ENCODE measurements around the gene UBAC1. TPM values are rescaled to one million over a fixed set of nuclear protein-coding genes. Genes with fewer than 3 reads are reported as not detected.

UBAC1 gene
- total RNA-seq, 1 donor from 2014 or later = 34.5 TPM

DNA sequence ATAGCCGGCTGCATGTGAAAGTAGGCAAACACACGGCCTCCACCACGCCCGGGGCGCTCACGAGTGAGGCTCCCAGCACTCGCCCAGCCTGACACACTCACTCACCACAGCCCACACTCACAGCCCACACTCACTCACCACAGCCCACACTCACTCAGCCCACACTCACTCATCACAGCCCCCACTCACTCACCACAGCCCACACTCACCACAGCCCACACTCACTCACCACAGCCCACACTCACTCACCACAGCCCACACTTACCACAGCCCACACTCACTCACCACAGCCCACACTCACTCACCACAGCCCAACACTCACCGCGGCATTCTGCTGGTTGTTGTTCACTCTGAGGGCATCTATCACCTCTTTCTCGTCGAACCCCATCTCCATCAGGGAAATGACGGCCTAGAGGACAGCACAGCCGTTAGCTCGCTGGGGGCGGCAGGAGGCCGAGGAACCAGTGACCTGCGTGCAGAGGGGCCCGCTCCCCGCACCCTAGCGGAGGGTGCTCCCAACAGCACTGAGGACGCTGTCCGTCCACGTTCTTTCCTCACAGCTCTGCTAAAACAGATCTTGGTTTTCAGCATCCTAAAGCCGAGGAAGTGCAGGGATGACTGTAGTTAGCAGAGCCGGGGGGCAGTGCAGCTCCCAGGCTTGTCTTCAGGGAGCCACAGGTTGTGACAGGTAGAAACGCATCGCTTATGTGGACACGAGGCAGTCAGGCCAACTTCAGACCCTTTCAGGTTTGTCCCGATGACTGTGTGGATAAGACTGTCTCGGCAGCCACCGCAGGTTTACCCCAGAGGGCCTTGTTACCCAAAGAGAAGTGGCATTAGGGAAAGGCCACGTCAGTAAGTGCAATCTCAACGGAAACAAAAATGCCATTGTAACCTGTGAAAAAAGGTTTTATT, 21.6 kb downstream of the UBAC1 start:
- Mint-ChIP-seq H3K9me3 (no peaks in the 10 kb centered on the region), H3K4me3 (no peak overlapping the region), H3K36me3 (peaks cover 36% of the 10 kb centered on the region), H3K27me3 (no peaks in the 10 kb centered on the region), H3K27ac (no peak overlapping the region), H3K4me1 (ENCODE audit: unreplicated experiment) (no peaks in the 10 kb centered on the region)
- no peak for DNase-seq (ENCODE audit: extremely low spot score, unreplicated experiment)
- TF ChIP-seq, protein P1, sequence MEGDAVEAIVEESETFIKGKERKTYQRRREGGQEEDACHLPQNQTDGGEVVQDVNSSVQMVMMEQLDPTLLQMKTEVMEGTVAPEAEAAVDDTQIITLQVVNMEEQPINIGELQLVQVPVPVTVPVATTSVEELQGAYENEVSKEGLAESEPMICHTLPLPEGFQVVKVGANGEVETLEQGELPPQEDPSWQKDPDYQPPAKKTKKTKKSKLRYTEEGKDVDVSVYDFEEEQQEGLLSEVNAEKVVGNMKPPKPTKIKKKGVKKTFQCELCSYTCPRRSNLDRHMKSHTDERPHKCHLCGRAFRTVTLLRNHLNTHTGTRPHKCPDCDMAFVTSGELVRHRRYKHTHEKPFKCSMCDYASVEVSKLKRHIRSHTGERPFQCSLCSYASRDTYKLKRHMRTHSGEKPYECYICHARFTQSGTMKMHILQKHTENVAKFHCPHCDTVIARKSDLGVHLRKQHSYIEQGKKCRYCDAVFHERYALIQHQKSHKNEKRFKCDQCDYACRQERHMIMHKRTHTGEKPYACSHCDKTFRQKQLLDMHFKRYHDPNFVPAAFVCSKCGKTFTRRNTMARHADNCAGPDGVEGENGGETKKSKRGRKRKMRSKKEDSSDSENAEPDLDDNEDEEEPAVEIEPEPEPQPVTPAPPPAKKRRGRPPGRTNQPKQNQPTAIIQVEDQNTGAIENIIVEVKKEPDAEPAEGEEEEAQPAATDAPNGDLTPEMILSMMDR (conservative IDR thresholded peaks at IDR 0.05) = no peak

DNA sequence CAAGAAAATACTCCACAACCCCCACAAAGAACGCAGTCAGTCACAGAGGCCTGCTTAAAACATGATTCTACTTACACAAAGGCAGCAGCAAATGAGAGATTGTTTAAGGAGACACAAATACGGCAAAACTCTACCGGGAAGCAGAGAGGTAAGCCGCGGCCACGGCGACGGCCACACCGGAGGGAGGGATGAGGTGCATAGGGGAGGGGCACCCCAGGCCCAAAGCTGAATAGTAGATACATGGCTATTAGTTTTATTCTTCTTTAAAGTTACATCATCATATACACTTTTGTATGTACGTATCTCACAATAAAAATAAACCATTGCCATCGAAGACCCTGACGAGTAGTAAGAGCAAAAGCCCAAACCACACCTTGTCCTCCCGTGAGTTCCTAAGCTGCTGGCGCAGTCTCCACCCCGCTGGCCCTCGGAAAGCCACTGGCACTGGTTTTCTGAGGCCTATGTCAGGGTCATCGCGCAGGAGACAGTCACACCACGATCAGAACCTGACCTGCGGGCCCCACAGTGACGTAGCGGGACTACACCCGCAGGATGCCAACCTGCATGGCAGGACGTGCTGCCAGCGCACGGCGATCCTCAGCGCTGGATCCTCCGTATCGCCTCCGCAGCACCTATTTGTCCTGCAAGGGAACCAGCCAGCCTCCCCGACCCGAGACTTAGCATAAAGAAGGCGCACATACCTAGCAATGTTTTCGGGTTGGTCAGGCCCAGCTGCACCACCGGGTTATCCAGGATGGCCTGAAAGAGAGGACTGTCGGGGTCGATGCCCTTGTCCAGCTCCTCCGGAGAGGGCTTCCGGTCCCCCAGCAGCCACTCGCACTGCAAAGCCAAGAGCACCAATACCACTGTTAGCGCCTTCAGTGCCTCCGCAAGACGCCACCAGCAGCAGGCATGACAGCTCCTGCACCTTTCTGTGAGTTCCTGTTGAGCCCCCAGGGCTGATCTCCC, 23.4 kb downstream of the UBAC1 start:
- Mint-ChIP-seq H3K36me3 (peaks cover 30% of the 10 kb centered on the region), H3K4me3 (no peak overlapping the region)

DNA sequence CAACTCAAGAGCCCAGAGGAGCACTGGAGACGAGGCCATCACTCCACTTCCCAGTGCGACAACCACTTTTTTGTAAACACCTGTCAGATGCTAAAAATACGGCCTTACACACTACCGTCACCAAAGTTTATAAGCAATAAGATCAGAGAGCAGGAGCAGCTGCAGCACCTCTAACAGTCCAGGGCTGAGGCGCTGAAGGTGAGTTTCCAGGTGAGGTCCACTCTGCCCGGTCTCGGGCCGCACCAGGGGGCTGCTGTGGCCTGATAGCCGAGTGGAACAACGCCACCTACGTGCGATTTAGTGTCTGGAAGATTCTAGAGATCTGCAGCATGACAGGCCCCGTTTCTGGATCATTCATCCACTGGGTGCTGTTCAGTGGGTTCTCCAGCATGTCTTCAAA, 28.1 kb downstream of the UBAC1 start:
- Mint-ChIP-seq H3K27me3 (no peaks in the 10 kb centered on the region), H3K4me1 (ENCODE audit: unreplicated experiment) (no peaks in the 10 kb centered on the region), H3K36me3 (peaks cover 22% of the 10 kb centered on the region), H3K9me3 (no peaks in the 10 kb centered on the region), H3K4me3 (no peak overlapping the region), H3K27ac (no peak overlapping the region)
- TF ChIP-seq, protein P1 (conservative IDR thresholded peaks at IDR 0.05) = no peak
- no peak for DNase-seq (ENCODE audit: extremely low spot score, unreplicated experiment)

More for the DNA sequence above, 23.4 kb downstream of the UBAC1 start:
- TF ChIP-seq, protein P1 (conservative IDR thresholded peaks at IDR 0.05) = no peak
- H3K9me3 Mint-ChIP-seq = no peaks in the 10 kb centered on the region
- no peaks in the 10 kb centered on the region for H3K27me3 Mint-ChIP-seq
- no peaks in the 10 kb centered on the region for H3K4me1 Mint-ChIP-seq (ENCODE audit: unreplicated experiment)
- no peak for DNase-seq (ENCODE audit: extremely low spot score, unreplicated experiment)
- H3K27ac Mint-ChIP-seq = no peak overlapping the region

DNA sequence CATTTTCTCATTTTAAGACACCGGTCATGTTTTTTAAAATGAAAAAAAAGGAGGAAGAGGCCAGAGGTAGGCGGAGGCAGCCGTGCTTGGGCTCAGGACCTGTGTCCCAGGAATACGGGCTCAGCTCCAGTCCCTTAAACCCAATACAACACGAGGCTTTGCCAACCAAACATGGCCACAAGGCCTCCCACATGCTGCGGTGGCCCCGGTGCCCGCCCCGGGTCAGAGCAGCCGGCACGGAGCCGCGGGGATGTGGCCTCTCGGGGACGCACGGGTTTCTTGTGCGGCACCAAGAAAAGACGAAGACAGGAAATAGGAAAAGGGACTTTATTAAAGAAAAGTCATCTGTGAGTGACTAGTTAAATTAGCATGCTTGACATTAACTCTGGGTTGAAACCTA, 28.5 kb downstream of the UBAC1 start:
- Mint-ChIP-seq H3K9me3 (no peaks in the 10 kb centered on the region), H3K36me3 (peaks cover 20% of the 10 kb centered on the region), H3K27me3 (no peaks in the 10 kb centered on the region), H3K4me3 (no peak overlapping the region), H3K27ac (no peak overlapping the region), H3K4me1 (ENCODE audit: unreplicated experiment) (no peaks in the 10 kb centered on the region)
- no peak for DNase-seq (ENCODE audit: extremely low spot score, unreplicated experiment)
- TF ChIP-seq, protein P1 (conservative IDR thresholded peaks at IDR 0.05) = no peak

DNA sequence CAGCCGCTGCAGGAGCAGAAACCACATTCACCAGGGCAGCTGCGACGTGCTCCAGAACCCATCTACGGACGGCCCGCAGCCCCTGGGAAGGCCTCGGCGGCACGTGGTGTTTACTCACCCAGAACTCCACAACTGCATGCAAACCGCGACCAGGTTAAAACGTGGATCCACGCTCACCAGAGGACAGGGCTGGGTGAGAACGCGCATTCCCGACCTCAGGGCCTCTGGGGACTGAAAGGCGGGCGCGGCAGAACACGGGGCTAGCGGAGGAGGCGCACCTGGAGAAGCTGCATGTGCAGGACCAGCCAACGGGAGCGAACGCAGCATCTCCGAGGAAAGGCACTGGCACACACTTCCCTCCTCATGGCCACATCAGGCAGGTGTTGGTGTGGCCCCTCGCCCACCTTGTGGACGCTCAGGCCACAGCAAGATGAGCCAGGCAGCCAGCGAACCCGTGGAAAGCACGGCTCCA, 29.8 kb downstream of the UBAC1 start:
- Mint-ChIP-seq H3K9me3 (no peaks in the 10 kb centered on the region), H3K4me3 (no peak overlapping the region), H3K36me3 (peaks cover 12% of the 10 kb centered on the region), H3K27ac (no peak overlapping the region), H3K4me1 (ENCODE audit: unreplicated experiment) (no peaks in the 10 kb centered on the region), H3K27me3 (no peaks in the 10 kb centered on the region)
- no peak for DNase-seq (ENCODE audit: extremely low spot score, unreplicated experiment)
- TF ChIP-seq, protein P1 (conservative IDR thresholded peaks at IDR 0.05) = no peak
